SU-DHL-6 (cell line): Measurements from ENCODE around the gene FRAS1.

ENCODE experiments used
- CTCF ChIP-seq: fragments of 200-600 bp; sonication (generic); IDR thresholded peaks from one replicate; pipeline ENCODE4 v1.5.1; 2017; ENCODE audit warnings: antibody characterized with exemption, mild to moderate bottlenecking, low read length, moderate library complexity; ENCODE audit not compliant: insufficient read depth, poor library complexity, severe bottlenecking
- EZH2phosphoT487 ChIP-seq: fragments of 200-600 bp; sonication (generic), shearing (Covaris generic); conservative IDR thresholded peaks from 2 replicates; pipeline ENCODE4 v1.6.1; 2018; ENCODE audit warnings: mild to moderate bottlenecking, antibody characterized with exemption, low read length, moderate library complexity, mixed read lengths

DNA sequence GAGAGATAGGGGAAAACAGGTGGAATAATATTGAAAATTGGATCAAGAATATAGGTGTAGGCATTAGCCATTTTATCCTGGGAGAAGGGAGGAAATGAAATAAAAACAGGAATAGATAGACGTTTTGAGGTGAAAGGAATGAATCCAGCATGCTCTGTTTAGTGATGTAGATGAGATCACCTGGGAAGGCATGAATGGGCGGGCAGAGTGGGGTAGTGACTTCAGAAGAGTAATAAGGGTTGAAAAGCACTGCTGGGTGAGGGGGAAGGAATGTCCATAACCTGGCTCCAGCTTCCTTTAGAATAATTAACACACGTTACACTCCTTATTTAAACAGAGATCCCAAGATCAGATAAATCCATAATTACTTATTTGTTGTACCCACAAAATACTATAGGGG lies 303.3 kb downstream of the FRAS1 start:
- TF ChIP-seq CTCF (no peak), EZH2phosphoT487 (no peak)
